ENCODE results near the gene SORL1.

- TF ChIP-seq, protein P1, sequence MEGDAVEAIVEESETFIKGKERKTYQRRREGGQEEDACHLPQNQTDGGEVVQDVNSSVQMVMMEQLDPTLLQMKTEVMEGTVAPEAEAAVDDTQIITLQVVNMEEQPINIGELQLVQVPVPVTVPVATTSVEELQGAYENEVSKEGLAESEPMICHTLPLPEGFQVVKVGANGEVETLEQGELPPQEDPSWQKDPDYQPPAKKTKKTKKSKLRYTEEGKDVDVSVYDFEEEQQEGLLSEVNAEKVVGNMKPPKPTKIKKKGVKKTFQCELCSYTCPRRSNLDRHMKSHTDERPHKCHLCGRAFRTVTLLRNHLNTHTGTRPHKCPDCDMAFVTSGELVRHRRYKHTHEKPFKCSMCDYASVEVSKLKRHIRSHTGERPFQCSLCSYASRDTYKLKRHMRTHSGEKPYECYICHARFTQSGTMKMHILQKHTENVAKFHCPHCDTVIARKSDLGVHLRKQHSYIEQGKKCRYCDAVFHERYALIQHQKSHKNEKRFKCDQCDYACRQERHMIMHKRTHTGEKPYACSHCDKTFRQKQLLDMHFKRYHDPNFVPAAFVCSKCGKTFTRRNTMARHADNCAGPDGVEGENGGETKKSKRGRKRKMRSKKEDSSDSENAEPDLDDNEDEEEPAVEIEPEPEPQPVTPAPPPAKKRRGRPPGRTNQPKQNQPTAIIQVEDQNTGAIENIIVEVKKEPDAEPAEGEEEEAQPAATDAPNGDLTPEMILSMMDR (conservative IDR thresholded peaks at IDR 0.05 in 1 of 2, IDR thresholded peaks at IDR 0.05 in 1 of 2; ENCODE audit: extremely low read depth in 1 of 2, insufficient read depth in 1 of 2, low read depth in 1 of 2, low read length in 2 of 2): no peak
- no peak for TF ChIP-seq EZH2 (IDR thresholded peaks at IDR 0.05; ENCODE audit: borderline replicate concordance, low read length)
Observed at GRCh38 chr11:121643479-121644186, 191.5 kb downstream of the SORL1 start.
